Esophagus muscularis mucosa (tissue), 4 donors: ENCODE measurements around the gene SPSB2. TPM values are rescaled to one million over a fixed set of nuclear protein-coding genes. Genes with fewer than 3 reads are reported as not detected.

ENCODE experiments used
- DNase-seq: peaks from one replicate; pipeline ENCODE4 v3.0.0-alpha.2; 2017; ENCODE audit errors: extremely low spot score
- H3K27ac ChIP-seq, 4 donors: fragments of 200-600 bp; sonication (generic); replicated peaks in 1 of 4; 1 replicate in 3 of 4; 2 replicates in 1 of 4; pipeline ENCODE4 v1.5.1; 2016 to 2019; ENCODE audit warnings: mild to moderate bottlenecking in 1 of 4
- H3K27me3 ChIP-seq, 4 donors: fragments of 200-600 bp; sonication (generic); one replicate each; pipeline versions ENCODE4 v1.5.1 to v1.6.0; 2016 to 2019
- H3K36me3 ChIP-seq, 4 donors: fragments of 200-600 bp; sonication (generic); one replicate each; pipeline ENCODE4 v1.5.1; 2016 to 2019
- H3K4me1 ChIP-seq, 4 donors: fragments of 200-600 bp; sonication (generic); one replicate each; pipeline ENCODE4 v1.5.1; 2016 to 2019
- H3K4me3 ChIP-seq, 4 donors: fragments of 200-600 bp; sonication (generic); 1 replicate in 2 of 4; 2 replicates in 2 of 4; pipeline ENCODE4 v1.5.1; 2016 to 2019; ENCODE audit warnings: mild to moderate bottlenecking in 4 of 4, moderate library complexity in 1 of 4
- H3K9me3 ChIP-seq, 4 donors: fragments of 200-600 bp; sonication (generic); 1 replicate in 3 of 4; 2 replicates in 1 of 4; pipeline ENCODE4 v1.5.1; 2016 to 2019
- EP300 ChIP-seq: sonication (generic); formaldehyde crosslinking; IDR thresholded peaks from one replicate; pipeline ENCODE4 v1.6.1; 2017; ENCODE audit warnings: antibody characterized with exemption
- POLR2A ChIP-seq: fragments of 450-650 bp; IDR thresholded peaks from one replicate; pipeline ENCODE4 v1.6.1; 2017; ENCODE audit warnings: antibody characterized with exemption, moderate library complexity, mild to moderate bottlenecking, low read depth
- POLR2AphosphoS5 ChIP-seq, 2 donors: sonication (generic); formaldehyde crosslinking; IDR thresholded peaks; one replicate each; pipeline ENCODE4 v1.6.1; 2017; ENCODE audit warnings: antibody characterized with exemption in 2 of 2
- WGBS: methylation state at CpG from one replicate; pipeline ENCODE4 v1.1.5; 2018; 5-methylcytosine and 5-hydroxymethylcytosine counted together
- intact Hi-C: fragments of 100-400 bp; cut with DNase I; formaldehyde crosslinking; loops from one replicate; pipeline ENCODE4 v1.15.1; 2023
- total RNA-seq, 4 donors: library from RNA; depleted of rRNA; stranded (reverse); fragments of >200 nt; gene quantifications; one replicate each; pipeline versions ENCODE4 v1.1.0 to v1.2.1, GENCODE V29; 2016
- TF ChIP-seq, protein P1 (sequence below), 3 experiments: fragments of 200-600 bp in 2 of 3; fragments of 450-650 bp in 1 of 3; sonication (generic) in 2 of 3; IDR thresholded peaks; one replicate each; pipeline ENCODE4 v1.5.1; 2017 to 2019; ENCODE audit warnings: antibody characterized with exemption in 3 of 3, mild to moderate bottlenecking in 2 of 3, moderate library complexity in 1 of 3

Gene SPSB2
- total RNA-seq, 4 donors from 2014 or later: 4.2 to 10.8 (median 8.5) TPM

DNA sequence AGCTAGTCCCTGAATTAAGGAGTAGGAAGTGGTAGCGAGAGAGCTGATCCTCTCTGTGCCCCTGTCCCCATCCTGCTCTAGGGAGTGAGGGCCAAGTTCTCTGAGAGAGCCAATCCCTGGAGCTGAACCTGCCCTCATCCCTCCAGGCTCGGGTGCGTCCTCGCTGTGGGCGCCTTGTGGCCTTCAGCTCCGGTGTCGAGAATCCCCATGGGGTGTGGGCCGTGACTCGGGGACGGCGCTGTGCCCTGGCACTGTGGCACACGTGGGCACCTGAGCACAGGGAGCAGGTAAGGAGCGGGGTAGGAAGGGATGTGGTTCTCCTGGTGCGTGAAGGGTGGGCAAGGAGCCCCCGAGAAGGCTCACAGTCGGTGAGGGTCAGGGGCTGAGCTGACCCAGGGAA lies 34.2 kb downstream of the SPSB2 start:
- no peak for DNase-seq
- intact Hi-C loops: no loop called here
- peaks cover 19 to 75% (median 45%) of the 10 kb centered on the region in 4 donors for H3K36me3 ChIP-seq
- H3K4me1 ChIP-seq: peaks cover 0 to 5% (median 0%) of the 10 kb centered on the region in 4 donors
- no peak overlapping the region for H3K4me3 ChIP-seq
- 87% methylated on average over 10 of the region's 16 CpGs for WGBS
- H3K27me3 ChIP-seq: no peaks in the 10 kb centered on the region
- H3K27ac ChIP-seq: no peak overlapping the region
- TF ChIP-seq POLR2A: no peak
- no peak for TF ChIP-seq POLR2AphosphoS5 (IDR thresholded peaks at IDR 0.05)
- TF ChIP-seq, protein P1, sequence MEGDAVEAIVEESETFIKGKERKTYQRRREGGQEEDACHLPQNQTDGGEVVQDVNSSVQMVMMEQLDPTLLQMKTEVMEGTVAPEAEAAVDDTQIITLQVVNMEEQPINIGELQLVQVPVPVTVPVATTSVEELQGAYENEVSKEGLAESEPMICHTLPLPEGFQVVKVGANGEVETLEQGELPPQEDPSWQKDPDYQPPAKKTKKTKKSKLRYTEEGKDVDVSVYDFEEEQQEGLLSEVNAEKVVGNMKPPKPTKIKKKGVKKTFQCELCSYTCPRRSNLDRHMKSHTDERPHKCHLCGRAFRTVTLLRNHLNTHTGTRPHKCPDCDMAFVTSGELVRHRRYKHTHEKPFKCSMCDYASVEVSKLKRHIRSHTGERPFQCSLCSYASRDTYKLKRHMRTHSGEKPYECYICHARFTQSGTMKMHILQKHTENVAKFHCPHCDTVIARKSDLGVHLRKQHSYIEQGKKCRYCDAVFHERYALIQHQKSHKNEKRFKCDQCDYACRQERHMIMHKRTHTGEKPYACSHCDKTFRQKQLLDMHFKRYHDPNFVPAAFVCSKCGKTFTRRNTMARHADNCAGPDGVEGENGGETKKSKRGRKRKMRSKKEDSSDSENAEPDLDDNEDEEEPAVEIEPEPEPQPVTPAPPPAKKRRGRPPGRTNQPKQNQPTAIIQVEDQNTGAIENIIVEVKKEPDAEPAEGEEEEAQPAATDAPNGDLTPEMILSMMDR (IDR thresholded peaks at IDR 0.05): no peak
- TF ChIP-seq EP300: no peak
- H3K9me3 ChIP-seq: no peaks in the 10 kb centered on the region

DNA sequence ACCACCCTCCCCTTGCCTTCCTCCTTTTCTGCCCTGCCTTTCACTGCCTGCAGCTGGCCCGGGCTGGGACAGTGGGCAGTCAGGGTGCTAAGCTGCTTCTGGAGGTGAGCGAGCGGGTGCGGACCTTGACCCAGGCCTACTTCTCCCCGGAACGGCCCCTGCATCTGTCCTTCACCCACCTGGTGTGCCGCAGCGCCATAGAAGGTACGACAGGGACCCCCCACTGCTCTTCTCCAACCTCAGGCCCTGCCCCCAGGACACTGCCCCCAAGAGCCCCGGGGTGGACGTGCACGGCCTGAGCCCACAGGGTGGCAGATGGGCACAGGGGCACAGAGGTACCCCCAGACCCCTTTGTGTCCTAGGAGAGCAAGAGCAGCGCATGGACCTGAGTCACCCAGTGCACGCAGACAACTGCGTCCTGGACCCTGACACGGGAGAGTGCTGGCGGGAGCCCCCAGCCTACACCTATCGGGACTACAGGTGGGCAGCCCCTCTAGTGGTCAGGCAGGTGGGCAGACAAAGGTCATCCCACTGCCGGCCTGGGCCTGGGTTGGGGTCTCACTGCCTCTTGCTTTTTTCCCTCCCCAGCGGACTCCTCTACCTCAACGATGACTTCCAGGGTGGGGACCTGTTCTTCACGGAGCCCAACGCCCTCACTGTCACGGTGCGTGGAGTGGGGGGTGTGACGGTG lies 35.6 kb downstream of the SPSB2 start:
- TF ChIP-seq EP300 (no peak), POLR2A (no peak), POLR2AphosphoS5 (IDR thresholded peaks at IDR 0.05) (no peak)
- TF ChIP-seq, protein P1 (IDR thresholded peaks at IDR 0.05): no peak
- Histone ChIP-seq H3K4me1 (peaks cover 0 to 5% (median 0%) of the 10 kb centered on the region in 4 donors), H3K36me3 (peaks cover 22 to 74% (median 40%) of the 10 kb centered on the region in 4 donors), H3K27me3 (no peaks in the 10 kb centered on the region), H3K27ac (no peak overlapping the region), H3K9me3 (no peaks in the 10 kb centered on the region), H3K4me3 (no peak overlapping the region)
- 92% methylated on average over 17 of the region's 26 CpGs for WGBS
- no peak for DNase-seq
- intact Hi-C loops: no loop called here

DNA sequence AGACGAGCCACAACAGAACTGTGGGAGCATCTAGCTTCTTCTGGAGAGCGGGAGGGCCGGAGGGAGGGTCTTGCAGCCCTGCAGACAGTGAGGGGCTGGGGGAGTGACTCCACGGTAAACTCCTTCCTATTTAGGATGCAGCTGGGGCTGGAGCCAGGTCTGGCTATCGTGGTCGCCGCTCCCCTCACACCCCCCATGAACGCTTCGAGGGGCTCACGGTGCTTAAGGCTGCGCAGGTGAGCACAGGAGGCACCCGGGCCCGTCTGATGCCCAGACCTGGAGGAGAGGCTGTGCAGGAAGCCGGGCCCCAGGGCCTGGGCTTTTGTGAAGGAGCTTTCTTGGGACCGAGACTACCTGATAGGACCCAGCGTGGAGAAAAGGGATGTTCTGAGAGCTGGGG lies 36.3 kb downstream of the SPSB2 start:
- H3K27ac ChIP-seq: no peak overlapping the region
- peaks cover 22 to 79% (median 44%) of the 10 kb centered on the region in 4 donors for H3K36me3 ChIP-seq
- TF ChIP-seq POLR2AphosphoS5 (IDR thresholded peaks at IDR 0.05): no peak
- TF ChIP-seq, protein P1 (IDR thresholded peaks at IDR 0.05): no peak
- H3K4me3 ChIP-seq: no peak overlapping the region
- H3K4me1 ChIP-seq: peaks cover 0 to 5% (median 0%) of the 10 kb centered on the region in 4 donors
- no peaks in the 10 kb centered on the region for H3K9me3 ChIP-seq
- intact Hi-C loops: no loop called here
- H3K27me3 ChIP-seq: no peaks in the 10 kb centered on the region
- DNase-seq: no peak
- WGBS: 83% methylated on average over 16 of the region's 16 CpGs

DNA sequence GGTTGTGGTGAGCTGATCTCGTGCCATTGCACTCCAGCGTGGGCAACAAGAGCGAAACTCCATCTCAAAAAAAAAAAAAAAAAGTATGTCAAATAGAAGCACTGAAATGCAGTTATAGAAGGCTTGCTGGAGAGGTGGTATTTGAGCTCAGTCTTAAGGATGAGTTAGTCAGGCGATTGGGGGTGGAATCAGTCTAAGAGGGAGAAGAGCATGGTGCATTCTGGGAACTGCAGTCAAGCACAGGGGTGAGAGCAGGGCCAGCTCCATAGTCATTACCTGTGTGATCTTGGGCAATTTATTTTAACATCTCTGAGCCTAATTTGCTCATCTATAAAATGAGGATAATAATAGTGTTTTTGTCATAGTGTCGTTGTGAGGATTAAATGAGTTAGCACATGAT lies 38.2 kb downstream of the SPSB2 start:
- 79% methylated on average over 5 of the region's 5 CpGs for WGBS
- intact Hi-C loops: no loop called here
- peaks cover under 1 to 11% (median 7%) of the 10 kb centered on the region in 4 donors for H3K4me1 ChIP-seq
- H3K4me3 ChIP-seq: no peak overlapping the region
- no peak for DNase-seq
- no peaks in the 10 kb centered on the region for H3K27me3 ChIP-seq
- H3K27ac ChIP-seq: no peak overlapping the region
- TF ChIP-seq POLR2A: no peak
- no peak for TF ChIP-seq EP300
- TF ChIP-seq POLR2AphosphoS5 (IDR thresholded peaks at IDR 0.05): no peak
- TF ChIP-seq, protein P1 (IDR thresholded peaks at IDR 0.05): no peak
- H3K9me3 ChIP-seq: no peaks in the 10 kb centered on the region
- peaks cover 22 to 87% (median 52%) of the 10 kb centered on the region in 4 donors for H3K36me3 ChIP-seq

DNA sequence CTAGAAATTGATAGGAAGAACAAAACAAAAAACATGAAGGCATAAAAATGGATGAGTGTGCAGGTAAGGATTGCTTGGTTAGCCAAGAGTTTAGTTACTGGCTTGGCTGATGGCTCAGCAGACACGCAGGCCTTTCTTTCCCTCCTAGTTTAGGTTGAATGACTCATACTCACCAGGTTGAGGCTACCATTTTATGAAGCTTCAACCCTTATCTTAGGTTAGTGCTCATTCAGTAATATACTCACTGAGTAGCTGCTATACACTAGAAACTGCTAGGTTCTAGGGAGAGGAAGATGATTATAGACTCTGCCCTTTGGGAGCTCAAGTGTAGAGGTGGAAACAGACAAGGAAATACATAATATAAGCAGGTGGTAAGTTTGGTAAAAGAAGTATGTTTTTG lies 38.8 kb downstream of the SPSB2 start:
- WGBS: 79% methylated on average over 1 of the region's 1 CpG
- Histone ChIP-seq H3K27me3 (no peaks in the 10 kb centered on the region), H3K4me3 (no peak overlapping the region), H3K4me1 (peaks cover 5 to 17% (median 13%) of the 10 kb centered on the region in 4 donors), H3K36me3 (peaks cover 19 to 80% (median 45%) of the 10 kb centered on the region in 4 donors), H3K9me3 (no peaks in the 10 kb centered on the region), H3K27ac (no peak overlapping the region)
- DNase-seq: no peak
- TF ChIP-seq, protein P1 (IDR thresholded peaks at IDR 0.05): no peak
- TF ChIP-seq POLR2A (no peak), EP300 (no peak), POLR2AphosphoS5 (IDR thresholded peaks at IDR 0.05) (no peak)
- intact Hi-C loops: no loop called here
